GM10248 (cell line): ENCODE results near the gene ACLY.
"Not testable (repeated sequence)": the region's sequence is repeated elsewhere in the genome, so short reads cannot be mapped to it uniquely, and the experiment has no call there.

Experiments used
- CTCF ChIA-PET: fragments of 300-600 bp; sonication (Branson Sonifier 250); formaldehyde crosslinking; extraction: SDS; loops from one replicate; lab custom pipeline; 2021; ENCODE audit warnings: antibody characterized with exemption; lab: Yijun Ruan, JAX
- POLR2A ChIA-PET: fragments of 350-650 bp; sonication (Branson Sonifier 250); formaldehyde crosslinking; extraction: SDS; loops from one replicate; lab custom pipeline; 2020; ENCODE audit warnings: antibody characterized with exemption; lab: Yijun Ruan, JAX
- DNase-seq: peaks from one replicate; pipeline ENCODE4 v3.0.0; 2012; ENCODE audit errors: extremely low spot score
- CTCF ChIP-seq: IDR thresholded peaks from 2 replicates; pipeline ENCODE4 v1.5.1; 2012; ENCODE audit warnings: mild to moderate bottlenecking, low read depth; ENCODE audit errors: extremely low read depth, missing control alignments, control extremely low read depth

Gene ACLY

GRCh38 chr17:41941168-41941567 is 22.4 kb upstream of the ACLY start:
- POLR2A ChIA-PET = no interaction called here
- TF ChIP-seq CTCF = no peak
- CTCF ChIA-PET = interaction anchor here (1.1 kb wide), 1 partner anchor 22 kb away, joined by 5 read pairs; no protein-coding TSS in a partner anchor
- no peak for DNase-seq

- ChIA-PET CTCF (interaction anchor here (1.1 to 1.8 kb wide), 3 partner anchors 9 to 283 kb away, joined by 3 to 8 read pairs (median 3); partner anchors contain the start of gene ODAD4), POLR2A (no interaction called here)
- no peak for TF ChIP-seq CTCF
- no peak for DNase-seq
These were observed 20.9 kb upstream of the ACLY start for GRCh38 chr17:41939693-41940090.

- no peak for TF ChIP-seq CTCF
- CTCF ChIA-PET = interaction anchor here (1.0 to 1.8 kb wide), 4 partner anchors 9 to 283 kb away, joined by 3 to 8 read pairs (median 3); partner anchors contain the start of gene ODAD4
- POLR2A ChIA-PET = no interaction called here
- no peak for DNase-seq
These were observed 20.4 kb upstream of the ACLY start for GRCh38 chr17:41939044-41939692.

GRCh38 chr17:41937970-41938954 is 19.5 kb upstream of the ACLY start:
- POLR2A ChIA-PET = no interaction called here
- no peak for TF ChIP-seq CTCF
- CTCF ChIA-PET = interaction anchor here (1.0 to 1.8 kb wide), 2 partner anchors 8 to 260 kb away, joined by 3 to 8 read pairs; partner anchors contain the start of gene ODAD4
- no peak for DNase-seq

- no peak for TF ChIP-seq CTCF
- ChIA-PET POLR2A (no interaction called here), CTCF (no interaction called here)
- DNase-seq = no peak
These were observed 16.9 kb upstream of the ACLY start for GRCh38 chr17:41935641-41936040.

GRCh38 chr17:41932816-41933389 is 14.2 kb upstream of the ACLY start:
- CTCF ChIA-PET = no interaction called here
- TF ChIP-seq CTCF = no peak
- POLR2A ChIA-PET = interaction anchor here (1.2 kb wide), 1 partner anchor 33 kb away, joined by 14 read pairs; no protein-coding TSS in a partner anchor
- DNase-seq = no peak

- POLR2A ChIA-PET, DNase-seq: not testable (repeated sequence)
- CTCF ChIA-PET = interaction anchor here (1.8 kb wide), 1 partner anchor 33 kb away, joined by 5 read pairs; no protein-coding TSS in a partner anchor
These were observed 13.0 kb upstream of the ACLY start for GRCh38 chr17:41931715-41932114.

GRCh38 chr17:41930833-41931156 is 12.0 kb upstream of the ACLY start:
- CTCF ChIA-PET = interaction anchor here (0.7 to 2.4 kb wide), 11 partner anchors 8 to 348 kb away, joined by 3 to 13 read pairs (median 4); partner anchors contain the start of gene ACLY
- not testable (repeated sequence) for DNase-seq
- POLR2A ChIA-PET = interaction anchor here (0.6 to 1.3 kb wide), 4 partner anchors 10 to 66 kb away, joined by 5 to 12 read pairs (median 8); partner anchors contain the start of genes ACLY, CNP and KLHL11
